HEK293 (cell line): ENCODE measurements around the gene HIF1AN.

Experiments used
- ZNF362 ChIP-seq: fragments of 450-650 bp; formaldehyde crosslinking; IDR thresholded peaks from 2 replicates; pipeline ENCODE4 v1.5.1; 2016; ENCODE audit warnings: missing biosample characterization, missing genetic modification characterization
- ZNF548 ChIP-seq: fragments of 450-650 bp; formaldehyde crosslinking; IDR thresholded peaks from 2 replicates; pipeline ENCODE4 v1.5.1; 2016; ENCODE audit warnings: missing biosample characterization, missing genetic modification characterization
- ZNF580 ChIP-seq: fragments of 450-650 bp; formaldehyde crosslinking; IDR thresholded peaks from 2 replicates; pipeline ENCODE4 v1.5.1; 2016; ENCODE audit warnings: missing biosample characterization, missing genetic modification characterization

GRCh38 chr10:100576282-100576635 lies 40.5 kb downstream of the HIF1AN start:
- TF ChIP-seq ZNF580 (no peak), ZNF362 (no peak), ZNF548 (no peak)
